Keratinocyte (primary cell): Measurements from ENCODE around the gene CERK. TPM values are rescaled to one million over a fixed set of nuclear protein-coding genes. Genes with fewer than 3 reads are reported as not detected.

Source experiments
- DNase-seq: peaks from one replicate; pipeline ENCODE4 v3.0.0-alpha.2; 2011; ENCODE audit warnings: low read depth, missing footprints, low spot score
- FAIRE-seq: peaks from 2 replicates; lab custom pipeline; 2011; peaks lifted over from hg19 to GRCh38; lab: Jason Lieb, UNC
- H2AFZ ChIP-seq: 2 replicates; pipeline ENCODE4 v1.6.0; 2012; ENCODE audit warnings: low read length, control low read depth, inconsistent platforms; ENCODE audit not compliant: control insufficient read depth
- H3K27ac ChIP-seq: 2 replicates; pipeline ENCODE4 v1.5.1; 2011; ENCODE audit warnings: low read length; ENCODE audit not compliant: control insufficient read depth, insufficient read depth
- H3K27me3 ChIP-seq: 3 replicates; pipeline ENCODE4 v1.6.0; 2011; ENCODE audit warnings: low read length; ENCODE audit not compliant: control insufficient read depth, insufficient read depth; ENCODE audit errors: extremely low read depth
- H3K36me3 ChIP-seq, 2 experiments: 2 replicates in 1 of 2; 3 replicates in 1 of 2; pipeline ENCODE4 v1.5.1; 2011; ENCODE audit warnings: low read length in 2 of 2, mild to moderate bottlenecking in 1 of 2; ENCODE audit not compliant: control insufficient read depth in 2 of 2, insufficient read depth in 2 of 2; ENCODE audit errors: extremely low read depth in 1 of 2
- H3K4me1 ChIP-seq: 3 replicates; pipeline ENCODE4 v1.5.1; 2011; ENCODE audit warnings: low read length; ENCODE audit not compliant: control insufficient read depth, insufficient read depth; ENCODE audit errors: extremely low read depth
- H3K4me2 ChIP-seq: 3 replicates; pipeline ENCODE4 v1.6.0; 2011; ENCODE audit warnings: low read depth, low read length; ENCODE audit not compliant: control insufficient read depth, insufficient read depth; ENCODE audit errors: extremely low read depth
- H3K4me3 ChIP-seq, 3 experiments: fragments of 200-600 bp in 1 of 3; sonication (generic) in 1 of 3; 2 replicates in 2 of 3; 3 replicates in 1 of 3; pipeline ENCODE4 v1.5.1; 2011 to 2016; ENCODE audit warnings: low read length in 3 of 3, mild to moderate bottlenecking in 3 of 3, control low read depth in 2 of 3, inconsistent platforms in 1 of 3, low read depth in 1 of 3, mixed read lengths in 1 of 3, mixed run types in 1 of 3, moderate library complexity in 1 of 3; ENCODE audit not compliant: control insufficient read depth in 2 of 3, insufficient read depth in 2 of 3; ENCODE audit errors: extremely low read depth in 1 of 3
- H3K79me2 ChIP-seq: 2 replicates; pipeline ENCODE4 v1.6.0; 2012; ENCODE audit warnings: low read length; ENCODE audit not compliant: control insufficient read depth, insufficient read depth
- H3K9ac ChIP-seq: 3 replicates; pipeline ENCODE4 v1.6.0; 2011; ENCODE audit warnings: low read length; ENCODE audit not compliant: control insufficient read depth, insufficient read depth; ENCODE audit errors: extremely low read depth
- H3K9me1 ChIP-seq: 3 replicates; pipeline ENCODE4 v1.6.0; 2011; ENCODE audit warnings: low read length; ENCODE audit not compliant: control insufficient read depth, insufficient read depth; ENCODE audit errors: extremely low read depth
- H3K9me3 ChIP-seq: 2 replicates; pipeline ENCODE4 v1.5.1; 2012; ENCODE audit warnings: low read depth, low read length; ENCODE audit not compliant: control insufficient read depth
- H4K20me1 ChIP-seq: 3 replicates; pipeline ENCODE4 v1.6.0; 2011; ENCODE audit warnings: low read length; ENCODE audit not compliant: control insufficient read depth, insufficient read depth; ENCODE audit errors: extremely low read depth
- CTCF ChIP-seq, 3 experiments: IDR thresholded peaks in 1 of 3; conservative IDR thresholded peaks in 1 of 3; optimal IDR thresholded peaks in 1 of 3; 2 replicates in 2 of 3; 3 replicates in 1 of 3; pipeline versions ENCODE3 to v1.5.1; 2011; ENCODE audit warnings: low read length in 3 of 3, mild to moderate bottlenecking in 3 of 3, moderate library complexity in 2 of 3, control low read depth in 1 of 3, inconsistent platforms in 1 of 3; ENCODE audit not compliant: insufficient read depth in 2 of 3; ENCODE audit errors: extremely low read depth in 1 of 3
- EZH2 ChIP-seq: IDR thresholded peaks from one replicate; pipeline ENCODE4 v1.6.1; 2012; ENCODE audit warnings: inconsistent platforms, mild to moderate bottlenecking, low read length, moderate library complexity
- dilution Hi-C: fragments of 300-500 bp; cut with MboI; formaldehyde crosslinking; loops from one replicate; pipeline ENCODE4 v1.7.0; 2020; ENCODE audit warnings: low sequenced_read_pairs; ENCODE audit not compliant: extremely low pct_ligation_motif_present
- polyA plus RNA-seq, 5 experiments: library from polyadenylated mRNA; depleted of rRNA in 3 of 5; stranded (reverse) in 3 of 5; stranded (forward) in 1 of 5; unstranded in 1 of 5; fragments of >200 nt; gene quantifications; 1 replicate in 1 of 5; 2 replicates in 3 of 5; 3 replicates in 1 of 5; pipeline versions ENCODE4 v1.2.1 to v1.2.3, GENCODE V29; 2011 to 2012; ENCODE audit warnings: missing spikeins in 2 of 5, low read depth in 1 of 5, low replicate concordance in 1 of 5

The CERK gene
- polyA plus RNA-seq, 1 donor (not counting 4 experiments of a cell fraction or from before 2014, with no cell fraction given) = 11.9 TPM

- Histone ChIP-seq H2AFZ (peak overlapping the region; percentile 61), H3K36me3 (no peaks in the 10 kb centered on the region), H3K4me1 (peaks cover 26% of the 10 kb centered on the region), H3K9me3 (no peaks in the 10 kb centered on the region), H4K20me1 (no peaks in the 10 kb centered on the region), H3K4me2 (peak overlapping the region; percentile 95), H3K27ac (peak overlapping the region; percentile 76), H3K9ac (peak overlapping the region; percentile 76), H3K4me3 (peak overlapping the region; percentile 60 to 68 (median 63)), H3K27me3 (no peaks in the 10 kb centered on the region), H3K79me2 (peaks cover 20% of the 10 kb centered on the region), H3K9me1 (no peaks in the 10 kb centered on the region)
- TF ChIP-seq CTCF (optimal IDR thresholded peaks at IDR 0.05 in 1 of 3, IDR thresholded peaks at IDR 0.05 in 1 of 3, conservative IDR thresholded peaks at IDR 0.05 in 1 of 3; ENCODE audit: extremely low read depth in 1 of 3, insufficient read depth in 2 of 3, low read length in 3 of 3) (no peak), EZH2 (no peak)
- DNase-seq (no peak), FAIRE-seq (no peak)
- dilution Hi-C loops = no loop called here
Measured at GRCh38 chr22:46738647-46739093, 618 bp upstream of the CERK start.

- peak overlapping the region; percentile 33 for H2AFZ ChIP-seq
- no peaks in the 10 kb centered on the region for H3K36me3 ChIP-seq
- peak; percentile 34 for FAIRE-seq
- H4K20me1 ChIP-seq = no peaks in the 10 kb centered on the region
- peak overlapping the region; percentile 63 for H3K9ac ChIP-seq
- TF ChIP-seq CTCF (optimal IDR thresholded peaks at IDR 0.05 in 1 of 3, IDR thresholded peaks at IDR 0.05 in 1 of 3, conservative IDR thresholded peaks at IDR 0.05 in 1 of 3; ENCODE audit: extremely low read depth in 1 of 3, insufficient read depth in 2 of 3, low read length in 3 of 3) = no peak
- TF ChIP-seq EZH2 = no peak
- H3K9me3 ChIP-seq = no peaks in the 10 kb centered on the region
- H3K4me2 ChIP-seq = peak overlapping the region; percentile 90
- H3K27ac ChIP-seq = no peak overlapping the region
- no peak for DNase-seq
- H3K9me1 ChIP-seq = no peaks in the 10 kb centered on the region
- peak overlapping the region; percentile 63 to 73 (median 66) for H3K4me3 ChIP-seq
- dilution Hi-C loops = no loop called here
- peaks cover 20% of the 10 kb centered on the region for H3K79me2 ChIP-seq
- H3K27me3 ChIP-seq = no peaks in the 10 kb centered on the region
- peaks cover 26% of the 10 kb centered on the region for H3K4me1 ChIP-seq
Measured at GRCh38 chr22:46737105-46737975, 712 bp downstream of the CERK start.
